Neural cell (in vitro differentiated cells): ENCODE results near the gene ERMARD. TPM values are rescaled to one million over a fixed set of nuclear protein-coding genes. Genes with fewer than 3 reads are reported as not detected.

Experiments
- H2AFZ ChIP-seq: fragments of 200-600, 300-800 bp; sonication (generic), shearing (Covaris generic); 2 replicates; pipeline ENCODE4 v1.6.0; 2014; ENCODE audit warnings: low read depth, mild to moderate bottlenecking, antibody characterized with exemption, low read length, moderate library complexity
- H3F3A ChIP-seq: fragments of 200-600 bp; shearing (Covaris generic); 2 replicates; pipeline ENCODE4 v1.6.1; 2016; ENCODE audit warnings: mild to moderate bottlenecking, moderate library complexity, mixed read lengths, antibody characterized with exemption, low read length; ENCODE audit not compliant: insufficient read depth, poor library complexity, severe bottlenecking
- H3K27ac ChIP-seq: fragments of 200-600, 300-800 bp; sonication (generic), shearing (Covaris generic); 2 replicates; pipeline ENCODE4 v1.5.1; 2014; ENCODE audit warnings: mild to moderate bottlenecking, low read length, moderate library complexity
- H3K27me3 ChIP-seq: fragments of 300-800, 200-600 bp; sonication (generic), shearing (Covaris generic); 2 replicates; pipeline ENCODE4 v1.6.0; 2014; ENCODE audit warnings: mild to moderate bottlenecking, low read depth, low read length, moderate library complexity; ENCODE audit not compliant: insufficient read depth
- H3K36me3 ChIP-seq: fragments of 300-800, 200-600 bp; sonication (generic), shearing (Covaris generic); 2 replicates; pipeline ENCODE4 v1.5.1; 2014; ENCODE audit warnings: mild to moderate bottlenecking, antibody characterized with exemption, low read length, moderate library complexity; ENCODE audit not compliant: insufficient read depth
- H3K4me2 ChIP-seq: fragments of 300-800, 200-600 bp; sonication (generic), shearing (Covaris generic); 2 replicates; pipeline ENCODE4 v1.6.0; 2014; ENCODE audit warnings: mild to moderate bottlenecking, low read length
- H3K4me3 ChIP-seq: fragments of 300-800, 200-600 bp; sonication (generic), shearing (Covaris generic); 2 replicates; pipeline ENCODE4 v1.5.1; 2014; ENCODE audit warnings: mild to moderate bottlenecking, low read length, moderate library complexity
- H3K79me2 ChIP-seq: fragments of 200-600 bp; shearing (Covaris generic); replicated peaks from 2 replicates; pipeline ENCODE4 v1.6.0; 2014; ENCODE audit warnings: mild to moderate bottlenecking, low read length, moderate library complexity; ENCODE audit not compliant: insufficient read depth
- H3K9ac ChIP-seq: fragments of 300-800, 200-600 bp; sonication (generic), shearing (Covaris generic); 2 replicates; pipeline ENCODE4 v1.6.1; 2016; ENCODE audit warnings: mild to moderate bottlenecking, low read length, mixed read lengths
- H3K9me2 ChIP-seq: fragments of 200-600 bp; shearing (Covaris generic); 2 replicates; pipeline ENCODE4 v1.6.1; 2016; ENCODE audit warnings: mild to moderate bottlenecking, low read length, mixed read lengths; ENCODE audit not compliant: insufficient read depth
- H3K9me3 ChIP-seq: fragments of 200-600, 300-800 bp; sonication (generic), shearing (Covaris generic); 2 replicates; pipeline ENCODE4 v1.6.1; 2016; ENCODE audit warnings: mild to moderate bottlenecking, mixed run types, low read length, moderate library complexity, mixed read lengths
- H4K20me1 ChIP-seq: fragments of 200-600 bp; shearing (Covaris generic); 2 replicates; pipeline ENCODE4 v1.6.1; 2016; ENCODE audit warnings: mild to moderate bottlenecking, mixed run types; ENCODE audit not compliant: insufficient read depth
- EP300 ChIP-seq: fragments of 450-650 bp; conservative IDR thresholded peaks from 2 replicates; pipeline ENCODE4 v1.6.1; 2014; ENCODE audit warnings: antibody characterized with exemption, mild to moderate bottlenecking, moderate library complexity; ENCODE audit not compliant: poor library complexity, severe bottlenecking
- EZH2 ChIP-seq: fragments of 200-600, 300-800 bp; shearing (Covaris generic), sonication (generic); IDR thresholded peaks from 2 replicates; pipeline ENCODE4 v1.6.1; 2014; ENCODE audit warnings: antibody characterized with exemption, low read length, borderline replicate concordance, mild to moderate bottlenecking; ENCODE audit not compliant: insufficient read depth, poor library complexity, severe bottlenecking
- MXI1 ChIP-seq: fragments of 450-650 bp; conservative IDR thresholded peaks from 2 replicates; pipeline ENCODE4 v1.6.1; 2014; ENCODE audit warnings: antibody characterized with exemption, mild to moderate bottlenecking; ENCODE audit not compliant: poor library complexity, severe bottlenecking
- POLR2AphosphoS5 ChIP-seq: IDR thresholded peaks from 2 replicates; pipeline ENCODE4 v1.6.1; 2012
- RAD21 ChIP-seq: fragments of 450-650 bp; conservative IDR thresholded peaks from 2 replicates; pipeline ENCODE4 v1.6.1; 2014; ENCODE audit warnings: antibody characterized with exemption, mild to moderate bottlenecking, moderate library complexity
- REST ChIP-seq: IDR thresholded peaks from 2 replicates; pipeline ENCODE4 v1.6.1; 2012; ENCODE audit warnings: borderline replicate concordance
- SMC3 ChIP-seq: fragments of 450-650 bp; conservative IDR thresholded peaks from 2 replicates; pipeline ENCODE4 v1.6.1; 2014; ENCODE audit warnings: antibody characterized with exemption, mild to moderate bottlenecking, moderate library complexity; ENCODE audit not compliant: poor library complexity
- TAF1 ChIP-seq: IDR thresholded peaks from 2 replicates; pipeline ENCODE4 v1.6.1; 2012; ENCODE audit warnings: low read depth
- polyA plus RNA-seq: library from polyadenylated mRNA; depleted of rRNA; stranded (reverse); fragments of >200 nt; gene quantifications from 2 replicates; pipeline ENCODE4 v1.2.3, GENCODE V29; 2014
- TF ChIP-seq, protein P1 (sequence below): fragments of 450-650 bp; IDR thresholded peaks from 2 replicates; pipeline ENCODE4 v1.5.1; 2014; ENCODE audit warnings: antibody characterized with exemption, mild to moderate bottlenecking, moderate library complexity; ENCODE audit not compliant: poor library complexity, severe bottlenecking

Gene ERMARD
- polyA plus RNA-seq, 1 donor from 2014 or later: 51.2 TPM

GRCh38 chr6:169745405-169745804 lies 6.0 kb upstream of the ERMARD start:
- Histone ChIP-seq H3K9ac (no peak overlapping the region), H2AFZ (no peak overlapping the region), H3K27me3 (no peaks in the 10 kb centered on the region), H3K27ac (no peak overlapping the region), H3K9me2 (no peaks in the 10 kb centered on the region), H3K36me3 (no peaks in the 10 kb centered on the region), H3K4me2 (no peak overlapping the region), H4K20me1 (no peaks in the 10 kb centered on the region), H3K79me2 (peaks cover 5% of the 10 kb centered on the region), H3K9me3 (no peaks in the 10 kb centered on the region), H3F3A (no peaks in the 10 kb centered on the region), H3K4me3 (no peak overlapping the region)
- TF ChIP-seq SMC3 (no peak), TAF1 (no peak), MXI1 (no peak), EP300 (no peak), RAD21 (no peak), REST (no peak), EZH2 (no peak), POLR2AphosphoS5 (no peak)
- TF ChIP-seq, protein P1, sequence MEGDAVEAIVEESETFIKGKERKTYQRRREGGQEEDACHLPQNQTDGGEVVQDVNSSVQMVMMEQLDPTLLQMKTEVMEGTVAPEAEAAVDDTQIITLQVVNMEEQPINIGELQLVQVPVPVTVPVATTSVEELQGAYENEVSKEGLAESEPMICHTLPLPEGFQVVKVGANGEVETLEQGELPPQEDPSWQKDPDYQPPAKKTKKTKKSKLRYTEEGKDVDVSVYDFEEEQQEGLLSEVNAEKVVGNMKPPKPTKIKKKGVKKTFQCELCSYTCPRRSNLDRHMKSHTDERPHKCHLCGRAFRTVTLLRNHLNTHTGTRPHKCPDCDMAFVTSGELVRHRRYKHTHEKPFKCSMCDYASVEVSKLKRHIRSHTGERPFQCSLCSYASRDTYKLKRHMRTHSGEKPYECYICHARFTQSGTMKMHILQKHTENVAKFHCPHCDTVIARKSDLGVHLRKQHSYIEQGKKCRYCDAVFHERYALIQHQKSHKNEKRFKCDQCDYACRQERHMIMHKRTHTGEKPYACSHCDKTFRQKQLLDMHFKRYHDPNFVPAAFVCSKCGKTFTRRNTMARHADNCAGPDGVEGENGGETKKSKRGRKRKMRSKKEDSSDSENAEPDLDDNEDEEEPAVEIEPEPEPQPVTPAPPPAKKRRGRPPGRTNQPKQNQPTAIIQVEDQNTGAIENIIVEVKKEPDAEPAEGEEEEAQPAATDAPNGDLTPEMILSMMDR: no peak

GRCh38 chr6:169746556-169746955 lies 4.9 kb upstream of the ERMARD start:
- TF ChIP-seq MXI1 (no peak), TAF1 (no peak), EZH2 (no peak), SMC3 (no peak), EP300 (no peak)
- TF ChIP-seq, protein P1: no peak
- Histone ChIP-seq H3K27ac (no peak overlapping the region), H3K9me2 (no peaks in the 10 kb centered on the region), H3K4me3 (no peak overlapping the region), H3K36me3 (no peaks in the 10 kb centered on the region), H3K27me3 (no peaks in the 10 kb centered on the region), H4K20me1 (no peaks in the 10 kb centered on the region), H2AFZ (no peak overlapping the region), H3K9me3 (no peaks in the 10 kb centered on the region), H3K4me2 (no peak overlapping the region), H3F3A (no peaks in the 10 kb centered on the region), H3K9ac (no peak overlapping the region), H3K79me2 (peaks cover 12% of the 10 kb centered on the region)
